A549 (cell line): ENCODE data around the gene GLE1. TPM values are rescaled to one million over a fixed set of nuclear protein-coding genes. Genes with fewer than 3 reads are reported as not detected.

ENCODE experiments used
- ATAC-seq, 2 experiments: fragments of 200-7000 bp in 1 of 2; fragments of >200 bp in 1 of 2; cut with Nextera tagmentation in 1 of 2; cut with Tn5 transposase in 1 of 2; 3 replicates each; pipeline versions ENCODE4 v1.8.0 to v1.9.1; 2018 to 2020; ENCODE audit warnings: mild to moderate bottlenecking in 1 of 2, moderate library complexity in 1 of 2
- CTCF ChIA-PET: fragments of 300-600 bp; sonication (Branson Sonifier 250); formaldehyde crosslinking; extraction: SDS; loops from one replicate; lab custom pipeline; 2021; ENCODE audit warnings: antibody characterized with exemption, inconsistent platforms; lab: Yijun Ruan, JAX
- POLR2A ChIA-PET: fragments of 350-600 bp; formaldehyde crosslinking; extraction: SDS; loops from one replicate; lab custom pipeline; 2021; ENCODE audit warnings: antibody characterized with exemption, inconsistent platforms; lab: Yijun Ruan, JAX
- DNase-seq, 2 experiments: peaks; one replicate each; pipeline versions ENCODE4 v3.0.0 to v3.0.0-alpha.2; 2011 to 2016; ENCODE audit warnings: low read depth in 1 of 2, low spot score in 1 of 2
- FAIRE-seq: peaks from 2 replicates; lab custom pipeline; 2011; peaks lifted over from hg19 to GRCh38; lab: Jason Lieb, UNC
- H3K27ac ChIP-seq, 2 experiments: fragments of >200 bp; sonication (Bioruptor Twin); formaldehyde crosslinking; 3 replicates each; pipeline ENCODE4 v1.5.1; 2016 to 2017
- H3K4me1 ChIP-seq: fragments of >200 bp; sonication (Bioruptor Twin); formaldehyde crosslinking; 3 replicates; pipeline ENCODE4 v1.6.1; 2016
- H3K4me2 ChIP-seq: fragments of >200 bp; sonication (Bioruptor Twin); formaldehyde crosslinking; 3 replicates; pipeline ENCODE4 v1.6.1; 2016
- H3K4me3 ChIP-seq: fragments of >200 bp; sonication (Bioruptor Twin); formaldehyde crosslinking; 3 replicates; pipeline ENCODE4 v1.5.1; 2016
- H3K9me3 ChIP-seq: fragments of >200 bp; sonication (Bioruptor Twin); formaldehyde crosslinking; 3 replicates; pipeline ENCODE4 v1.6.1; 2016
- BHLHE40 ChIP-seq: IDR thresholded peaks from 2 replicates; pipeline ENCODE4 v1.6.1; 2012; ENCODE audit warnings: low read depth, low read length, inconsistent platforms
- CHD4 ChIP-seq: fragments of 200-600 bp; sonication (generic); IDR thresholded peaks from 2 replicates; pipeline ENCODE4 v1.6.1; 2016; ENCODE audit warnings: antibody characterized with exemption, mild to moderate bottlenecking, borderline replicate concordance
- EHF ChIP-seq: fragments of 250-450 bp; sonication (Bioruptor Pico); IDR thresholded peaks from 2 replicates; pipeline ENCODE4 v1.5.0; 2020; ENCODE audit warnings: mild to moderate bottlenecking
- FOSL2 ChIP-seq, 2 experiments: fragments of 450-650 bp in 1 of 2; fragments of >200 bp in 1 of 2; sonication (Bioruptor Twin) in 1 of 2; formaldehyde crosslinking; IDR thresholded peaks; 2 replicates each; pipeline versions ENCODE4 v1.5.0 to v1.6.1; 2016 to 2020; ENCODE audit warnings: mild to moderate bottlenecking in 1 of 2, moderate library complexity in 1 of 2
- FOXS1 ChIP-seq: fragments of 250-450 bp; sonication (Bioruptor Pico); IDR thresholded peaks from 2 replicates; pipeline ENCODE4 v1.5.0; 2020; ENCODE audit warnings: mild to moderate bottlenecking, moderate library complexity
- HES2 ChIP-seq: fragments of >200 bp; sonication (Bioruptor Twin); formaldehyde crosslinking; IDR thresholded peaks from 2 replicates; pipeline ENCODE4 v1.6.1; 2016
- HOXB13 ChIP-seq: fragments of 250-450 bp; sonication (Bioruptor Pico); IDR thresholded peaks from 2 replicates; pipeline ENCODE4 v1.5.0; 2020; ENCODE audit warnings: low read depth, mild to moderate bottlenecking, moderate library complexity
- HOXB5 ChIP-seq: fragments of 250-450 bp; sonication (Bioruptor Pico); IDR thresholded peaks from 2 replicates; pipeline ENCODE4 v1.5.0; 2020; ENCODE audit warnings: mild to moderate bottlenecking, moderate library complexity
- JUN ChIP-seq, 2 experiments: fragments of >200 bp; sonication (Bioruptor Twin); formaldehyde crosslinking; IDR thresholded peaks; 2 replicates in 1 of 2; 3 replicates in 1 of 2; pipeline ENCODE4 v1.6.1; 2016 to 2017
- KDM1A ChIP-seq: fragments of 200-600 bp; sonication (generic); IDR thresholded peaks from 2 replicates; pipeline ENCODE4 v1.6.1; 2016; ENCODE audit warnings: low read depth, mild to moderate bottlenecking
- MAFK ChIP-seq: fragments of 450-650 bp; IDR thresholded peaks from 2 replicates; pipeline ENCODE4 v1.6.1; 2014; ENCODE audit not compliant: partially characterized antibody
- MAZ ChIP-seq: fragments of 150-350 bp; IDR thresholded peaks from 2 replicates; pipeline ENCODE4 v1.6.1; 2014; ENCODE audit warnings: antibody characterized with exemption, low read depth, low read length, borderline replicate concordance
- PHF8 ChIP-seq: fragments of 200-600 bp; sonication (generic); IDR thresholded peaks from 2 replicates; pipeline ENCODE4 v1.6.1; 2016; ENCODE audit warnings: low read depth, mild to moderate bottlenecking, antibody characterized with exemption, moderate library complexity, borderline replicate concordance
- POLR2AphosphoS2 ChIP-seq: conservative IDR thresholded peaks from 2 replicates; pipeline ENCODE4 v1.6.1; 2012; ENCODE audit warnings: low read length, improper control_type of control experiment, inconsistent platforms
- RAD21 ChIP-seq, 2 experiments: fragments of >200 bp in 1 of 2; sonication (Bioruptor Twin) in 1 of 2; formaldehyde crosslinking in 1 of 2; IDR thresholded peaks in 1 of 2; conservative IDR thresholded peaks in 1 of 2; 2 replicates in 1 of 2; 3 replicates in 1 of 2; pipeline ENCODE4 v1.6.1; 2012 to 2018; ENCODE audit warnings: inconsistent platforms in 1 of 2
- RARB ChIP-seq: fragments of 250-450 bp; sonication (Bioruptor Pico); IDR thresholded peaks from 2 replicates; pipeline ENCODE4 v1.8.0; 2021; ENCODE audit warnings: mild to moderate bottlenecking, moderate library complexity
- SMC3 ChIP-seq: fragments of >200 bp; sonication (Bioruptor Twin); formaldehyde crosslinking; IDR thresholded peaks from 3 replicates; pipeline ENCODE4 v1.6.1; 2018; ENCODE audit warnings: inconsistent platforms
- USF2 ChIP-seq: fragments of 450-650 bp; IDR thresholded peaks from 2 replicates; pipeline ENCODE4 v1.6.1; 2014; ENCODE audit warnings: antibody characterized with exemption
- ZC3H11A ChIP-seq: fragments of 450-650 bp; IDR thresholded peaks from 2 replicates; pipeline ENCODE4 v1.6.1; 2014; ENCODE audit warnings: antibody characterized with exemption, mild to moderate bottlenecking
- ZFP36 ChIP-seq: fragments of 450-650 bp; IDR thresholded peaks from 2 replicates; pipeline ENCODE4 v1.6.1; 2014; ENCODE audit warnings: borderline replicate concordance; ENCODE audit not compliant: partially characterized antibody
- WGBS: methylation state at CpG from one replicate; pipeline ENCODE4 v1.1.6; 2017; ENCODE audit errors: missing lambda C conversion rate; 5-methylcytosine and 5-hydroxymethylcytosine counted together
- polyA plus RNA-seq, 4 experiments: library from polyadenylated mRNA; depleted of rRNA in 3 of 4; stranded (reverse); fragments of >200 nt; fragmentation: RNase III in 1 of 4; extraction: RNeasy Plus Mini Kit Qiagen cat#74134 plus additional on column Dnase treatment in 1 of 4; gene quantifications; 2 replicates in 3 of 4; 3 replicates in 1 of 4; pipeline ENCODE4 v1.2.3, GENCODE V29; 2011 to 2017
- TF ChIP-seq, protein P1 (sequence below): IDR thresholded peaks from 2 replicates; pipeline ENCODE4 v1.6.1; 2012; ENCODE audit warnings: low read depth, borderline replicate concordance
- TF ChIP-seq, protein P2 (sequence below): fragments of 250-450 bp; sonication (Bioruptor Pico); IDR thresholded peaks from 2 replicates; pipeline ENCODE4 v1.5.0; 2020; ENCODE audit warnings: low read depth, mild to moderate bottlenecking, moderate library complexity

Gene GLE1
- polyA plus RNA-seq, 2 of the 4 experiments (the other 2 are of a cell fraction), result 31.5 to 49.2 TPM

DNA sequence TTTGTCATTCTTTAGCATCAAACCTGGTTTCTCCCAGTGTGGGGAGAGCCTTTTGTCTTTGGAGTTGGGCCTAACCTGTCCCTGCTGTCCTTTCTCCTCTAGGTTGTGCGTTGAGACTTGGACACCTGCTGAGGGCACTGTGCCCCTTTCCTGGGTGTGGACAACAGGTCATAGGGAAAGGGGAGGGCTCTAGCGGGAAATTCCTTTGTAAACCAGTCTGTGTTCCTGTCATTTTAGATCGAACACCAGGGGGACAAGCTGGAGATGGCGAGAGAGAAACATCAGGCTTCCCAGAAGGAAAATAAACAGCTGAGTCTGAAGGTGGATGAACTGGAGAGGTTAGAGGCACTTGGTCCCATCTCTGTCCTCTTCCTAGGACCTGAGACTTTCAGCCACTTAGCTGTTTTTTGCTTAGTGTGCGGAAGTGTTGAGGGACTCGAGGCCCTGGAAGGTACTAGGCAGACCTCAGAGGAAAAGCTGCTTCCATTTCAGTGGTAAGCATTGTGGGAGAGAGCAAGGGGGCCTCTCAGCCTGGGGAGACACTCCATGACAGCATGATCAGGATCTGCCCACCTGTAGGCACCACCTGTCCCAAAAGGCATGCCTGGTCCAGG, 8.6 kb upstream of the GLE1 start:
- TF ChIP-seq RAD21 (conservative IDR thresholded peaks at IDR 0.05 in 1 of 2, IDR thresholded peaks at IDR 0.05 in 1 of 2) (peak in 1 of 2 experiments; percentile 20; a peak in 1 of 5 replicates), MAFK (peak; percentile 49), MAZ (no peak)
- TF ChIP-seq, protein P1, sequence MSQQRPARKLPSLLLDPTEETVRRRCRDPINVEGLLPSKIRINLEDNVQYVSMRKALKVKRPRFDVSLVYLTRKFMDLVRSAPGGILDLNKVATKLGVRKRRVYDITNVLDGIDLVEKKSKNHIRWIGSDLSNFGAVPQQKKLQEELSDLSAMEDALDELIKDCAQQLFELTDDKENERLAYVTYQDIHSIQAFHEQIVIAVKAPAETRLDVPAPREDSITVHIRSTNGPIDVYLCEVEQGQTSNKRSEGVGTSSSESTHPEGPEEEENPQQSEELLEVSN, result no peak
- Histone ChIP-seq H3K27ac (no peak overlapping the region), H3K4me2 (no peak overlapping the region), H3K4me1 (no peaks in the 10 kb centered on the region), H3K9me3 (no peaks in the 10 kb centered on the region), H3K4me3 (no peak overlapping the region)
- ChIA-PET POLR2A (no interaction called here), CTCF (interaction anchor here (0.6 to 3.1 kb wide), 6 partner anchors 9 to 299 kb away, joined by 3 to 17 read pairs (median 5); partner anchors contain the start of genes GLE1 and PKN3)
- 76% methylated on average over 6 of the region's 6 CpGs for WGBS
- ATAC-seq, result peak; percentile 42 to 65; a peak in 4 of 6 replicates
- no peak for FAIRE-seq
- peak in 1 of 2 experiments; percentile 52 for DNase-seq

GRCh38 chr9:128497824-128498610, 6.5 kb upstream of the GLE1 start:
- 93% methylated on average over 10 of the region's 11 CpGs for WGBS
- Histone ChIP-seq H3K27ac (no peak overlapping the region), H3K9me3 (no peaks in the 10 kb centered on the region), H3K4me1 (no peaks in the 10 kb centered on the region)
- DNase-seq, result no peak
- CTCF ChIA-PET, result interaction anchor here (1.1 to 3.1 kb wide), 5 partner anchors 13 to 138 kb away, joined by 3 to 17 read pairs (median 3); no protein-coding TSS in a partner anchor
- no peak; a peak in 1 of 6 replicates for ATAC-seq
- TF ChIP-seq, protein P2, sequence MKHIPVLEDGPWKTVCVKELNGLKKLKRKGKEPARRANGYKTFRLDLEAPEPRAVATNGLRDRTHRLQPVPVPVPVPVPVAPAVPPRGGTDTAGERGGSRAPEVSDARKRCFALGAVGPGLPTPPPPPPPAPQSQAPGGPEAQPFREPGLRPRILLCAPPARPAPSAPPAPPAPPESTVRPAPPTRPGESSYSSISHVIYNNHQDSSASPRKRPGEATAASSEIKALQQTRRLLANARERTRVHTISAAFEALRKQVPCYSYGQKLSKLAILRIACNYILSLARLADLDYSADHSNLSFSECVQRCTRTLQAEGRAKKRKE (CRISPR knock-in tag), result no peak
- TF ChIP-seq ZFP36 (no peak), HES2 (no peak), POLR2AphosphoS2 (no peak), BHLHE40 (no peak), HOXB13 (no peak), CHD4 (no peak), EHF (CRISPR knock-in tag) (no peak), JUN (IDR thresholded peaks at IDR 0.05) (no peak), FOXS1 (no peak), KDM1A (no peak), ZC3H11A (no peak), SMC3 (no peak), FOSL2 (IDR thresholded peaks at IDR 0.05) (no peak), FOSL2 (CRISPR knock-in tag; IDR thresholded peaks at IDR 0.05) (no peak), RARB (CRISPR knock-in tag) (no peak)
- TF ChIP-seq, all 56 proteins: peak for 0
- POLR2A ChIA-PET, result interaction anchor here (0.5 kb wide), 1 partner anchor 54 kb away, joined by 13 read pairs; no protein-coding TSS in a partner anchor
- Histone ChIP-seq H3K4me2 (no peak overlapping the region), H3K4me3 (no peak overlapping the region)
- FAIRE-seq, result no peak

- no peak for DNase-seq
- no peak for TF ChIP-seq USF2
- no peak for TF ChIP-seq RAD21 (conservative IDR thresholded peaks at IDR 0.05 in 1 of 2, IDR thresholded peaks at IDR 0.05 in 1 of 2)
- no peak for TF ChIP-seq HOXB5
- no peak for TF ChIP-seq PHF8
- Histone ChIP-seq H3K4me3 (no peak overlapping the region), H3K9me3 (no peaks in the 10 kb centered on the region), H3K27ac (no peak overlapping the region), H3K4me1 (peaks cover 5% of the 10 kb centered on the region; the same call in 2 of the 3 replicates), H3K4me2 (no peak overlapping the region)
- CTCF ChIA-PET, result interaction anchor here (1.1 kb wide), 1 partner anchor 52 kb away, joined by 3 read pairs; no protein-coding TSS in a partner anchor
- FAIRE-seq, result no peak
- POLR2A ChIA-PET, result interaction anchor here (0.5 to 0.6 kb wide), 2 partner anchors 55 to 95 kb away, joined by 4 to 13 read pairs; no protein-coding TSS in a partner anchor
- 90% methylated on average over 8 of the region's 9 CpGs for WGBS
- ATAC-seq, result no peak
These were observed 5.6 kb upstream of the GLE1 start for GRCh38 chr9:128498911-128499310.
